Tracheal epithelial cell (primary cell): ENCODE results near the gene MYOCD. TPM values are rescaled to one million over a fixed set of nuclear protein-coding genes. Genes with fewer than 3 reads are reported as not detected.

Experiments
- total RNA-seq: library from RNA; depleted of rRNA; stranded (reverse); fragments of >200 nt; gene quantifications from 2 replicates; pipeline ENCODE4 v1.2.1, GENCODE V29; 2014

The MYOCD gene
- under 0.01 TPM in 1 of 2 replicates, not detected in the other for total RNA-seq

DNA sequence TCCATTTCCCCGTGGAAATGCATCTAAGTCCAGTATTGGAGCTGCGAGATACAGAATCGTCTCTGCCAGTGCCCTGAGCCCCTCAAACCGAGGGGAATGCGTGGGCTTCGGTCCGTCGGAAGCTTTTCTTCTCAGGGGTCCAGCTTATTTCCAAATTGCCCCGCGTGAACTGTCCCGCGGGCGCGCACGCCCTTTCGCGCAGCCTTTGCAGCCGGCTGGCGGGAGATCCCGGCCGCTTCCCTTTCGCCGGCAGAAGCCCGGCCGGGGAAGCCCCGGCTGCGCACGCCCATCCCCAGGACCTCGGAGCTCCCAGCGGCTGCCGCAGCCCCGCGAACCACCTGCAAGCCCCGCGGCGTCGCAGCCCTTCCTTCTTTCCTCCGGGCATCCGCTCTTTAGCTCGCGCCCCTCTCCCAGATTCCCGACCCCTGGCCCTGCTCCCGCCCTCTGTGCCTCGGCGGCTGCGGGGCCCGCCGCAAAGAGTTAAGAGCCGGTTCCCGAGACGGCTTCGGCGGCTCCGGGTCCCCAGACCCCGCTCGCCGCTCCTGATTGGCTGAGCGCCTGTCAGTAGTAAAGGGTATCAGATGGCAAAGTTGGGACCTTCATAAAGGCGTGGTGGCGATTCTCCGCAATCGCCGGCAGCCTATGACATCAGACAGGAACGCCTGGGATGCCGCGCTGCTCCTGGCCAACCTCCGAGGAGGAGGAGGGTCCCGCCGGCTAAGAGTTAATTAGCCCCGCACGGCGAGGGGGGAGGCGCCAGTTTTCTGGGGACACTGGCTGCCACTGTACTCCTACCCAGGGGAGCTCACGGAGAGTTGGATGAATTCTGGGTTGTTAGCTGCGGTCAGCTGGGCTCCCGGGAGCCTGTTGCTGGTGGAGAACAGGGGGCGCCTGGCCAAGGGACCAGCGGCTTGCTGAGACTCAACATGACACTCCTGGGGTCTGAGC, at the start of gene MYOCD:
TSS of gene MYOCD (plus strand) at position 628 of the 948 bp plus-strand sequence. CDS start at position 927, 299 bp downstream.

DNA sequence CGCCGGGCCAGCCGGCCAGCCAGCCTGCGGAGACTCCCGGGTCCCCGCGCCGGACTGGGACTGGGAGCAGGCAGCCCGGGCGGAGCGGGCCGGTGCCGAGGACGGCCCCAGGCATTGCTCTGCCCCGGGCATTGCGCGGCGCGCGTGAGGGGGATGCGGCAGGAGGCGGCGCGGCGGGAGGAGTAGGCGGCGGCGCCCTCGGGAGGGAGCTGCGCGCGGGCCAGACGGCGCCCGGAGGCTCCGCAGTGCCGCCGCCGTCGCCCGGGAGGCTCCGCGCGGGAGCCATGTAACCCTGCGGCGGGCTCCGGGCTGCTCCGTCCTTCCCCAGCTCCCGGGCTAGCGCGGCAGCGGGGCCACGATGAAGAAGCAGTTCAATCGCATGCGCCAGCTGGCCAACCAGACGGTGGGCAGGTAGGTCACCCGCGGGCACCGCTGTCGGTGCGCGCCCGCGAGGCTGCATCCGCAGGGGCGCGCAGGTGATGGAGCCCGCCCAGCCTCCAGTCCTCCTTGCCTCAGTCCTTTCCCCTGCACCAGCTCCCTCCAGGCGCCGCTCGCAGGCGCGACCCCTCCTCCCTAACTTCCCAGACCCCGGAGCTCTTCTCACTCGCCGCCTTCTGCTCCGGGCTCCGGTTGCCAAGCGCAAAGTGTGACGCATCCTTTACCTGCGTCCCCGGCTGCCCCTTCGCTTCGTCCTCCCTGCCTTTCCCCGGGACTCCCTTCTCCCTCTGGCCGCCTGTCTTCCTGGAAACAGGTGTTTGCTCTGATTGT, 124.0 kb downstream of the MYOCD start, which contains the start of gene ARHGAP44:
TSS of gene ARHGAP44 (plus strand) at position 18 of the 768 bp plus-strand sequence. CDS start at position 359, 341 bp downstream.

Other genes with a start within 250 kb of the MYOCD start
- gene ARHGAP44, start 123.6 kb downstream of the MYOCD start, total RNA-seq, result 0.64 and 1.2 TPM in 2 replicates